ENCODE results near the gene CELF2. TPM values are rescaled to one million over a fixed set of nuclear protein-coding genes. Genes with fewer than 3 reads are reported as not detected.

CELF2 gene
- total RNA-seq, 3 donors from 2014 or later (not counting 1 experiment from before 2014, with no cell fraction given): 282 to 298 (median 295) TPM

GRCh38 chr10:11270858-11271179, 253.1 kb downstream of the CELF2 start:
- Mint-ChIP-seq H3K9me3 (no peaks in the 10 kb centered on the region), H3K4me3 (no peak overlapping the region), H3K36me3 (peaks cover 31% of the 10 kb centered on the region), H3K4me1 (peaks cover 65 to 86% of the 10 kb centered on the region in 2 donors), H3K27ac (peak overlapping the region in 1 of 2 donors; percentile 86), H3K27me3 (ENCODE audit: low read depth in 2 of 2) (no peaks in the 10 kb centered on the region)
- intact Hi-C loops (cut with micrococcal nuclease): loop anchor here (1.0 kb wide), 1 partner anchor 158 kb away; no protein-coding TSS in a partner anchor
- Histone ChIP-seq H3K36me3 (ENCODE audit: control insufficient read depth, insufficient read depth, low read length) (peaks cover 92% of the 10 kb centered on the region), H3K4me3 (ENCODE audit: low read length) (no peak overlapping the region), H3K27me3 (ENCODE audit: control insufficient read depth, insufficient read depth, low read length) (no peaks in the 10 kb centered on the region), H3K27ac (ENCODE audit: low read length) (no peak overlapping the region), H3K9me3 (ENCODE audit: control insufficient read depth, insufficient read depth, low read length) (no peaks in the 10 kb centered on the region), H3K4me1 (ENCODE audit: control insufficient read depth, insufficient read depth, low read length) (peaks cover 16% of the 10 kb centered on the region)
- ATAC-seq: no peak
- DNase-seq: no peak
- no peak for TF ChIP-seq CTCF (IDR thresholded peaks at IDR 0.05)
- 76% methylated on average over 7 of the region's 7 CpGs for WGBS (ENCODE audit: insufficient coverage)

GRCh38 chr10:11272915-11273389, 255.3 kb downstream of the CELF2 start:
- no peaks in the 10 kb centered on the region for H3K27me3 Mint-ChIP-seq (ENCODE audit: low read depth in 2 of 2)
- Histone ChIP-seq H3K27ac (ENCODE audit: low read length) (no peak overlapping the region), H3K4me1 (ENCODE audit: control insufficient read depth, insufficient read depth, low read length) (peaks cover 14% of the 10 kb centered on the region), H3K9me3 (ENCODE audit: control insufficient read depth, insufficient read depth, low read length) (no peaks in the 10 kb centered on the region), H3K36me3 (ENCODE audit: control insufficient read depth, insufficient read depth, low read length) (peaks cover 100% of the 10 kb centered on the region), H3K27me3 (ENCODE audit: control insufficient read depth, insufficient read depth, low read length) (no peaks in the 10 kb centered on the region), H3K4me3 (ENCODE audit: low read length) (no peak overlapping the region)
- H3K27ac Mint-ChIP-seq: peak overlapping the region in 1 of 2 donors; percentile 86
- intact Hi-C loops (cut with micrococcal nuclease): no loop called here
- no peak overlapping the region for H3K4me3 Mint-ChIP-seq
- WGBS (ENCODE audit: insufficient coverage): 85% methylated on average over 11 of the region's 15 CpGs
- no peak for TF ChIP-seq CTCF (IDR thresholded peaks at IDR 0.05)
- peaks cover 53 to 79% of the 10 kb centered on the region in 2 donors for H3K4me1 Mint-ChIP-seq
- ATAC-seq: no peak
- H3K9me3 Mint-ChIP-seq: no peaks in the 10 kb centered on the region
- no peak for DNase-seq
- peaks cover 38% of the 10 kb centered on the region for H3K36me3 Mint-ChIP-seq

- no peak for DNase-seq
- no peak for TF ChIP-seq CTCF (IDR thresholded peaks at IDR 0.05)
- Histone ChIP-seq H3K9me3 (ENCODE audit: control insufficient read depth, insufficient read depth, low read length) (no peaks in the 10 kb centered on the region), H3K27me3 (ENCODE audit: control insufficient read depth, insufficient read depth, low read length) (no peaks in the 10 kb centered on the region), H3K36me3 (ENCODE audit: control insufficient read depth, insufficient read depth, low read length) (peaks cover 100% of the 10 kb centered on the region), H3K27ac (ENCODE audit: low read length) (no peak overlapping the region), H3K4me3 (ENCODE audit: low read length) (no peak overlapping the region), H3K4me1 (ENCODE audit: control insufficient read depth, insufficient read depth, low read length) (peaks cover 13% of the 10 kb centered on the region)
- Mint-ChIP-seq H3K4me1 (peaks cover 46 to 78% of the 10 kb centered on the region in 2 donors), H3K9me3 (no peaks in the 10 kb centered on the region), H3K36me3 (peaks cover 43% of the 10 kb centered on the region), H3K27ac (peak overlapping the region in 1 of 2 donors; percentile 60), H3K27me3 (ENCODE audit: low read depth in 2 of 2) (no peaks in the 10 kb centered on the region), H3K4me3 (no peak overlapping the region)
- intact Hi-C loops (cut with micrococcal nuclease): no loop called here
- no peak for ATAC-seq
- 86% methylated on average over 5 of the region's 5 CpGs for WGBS (ENCODE audit: insufficient coverage)
Observed at GRCh38 chr10:11274452-11274851, 256.8 kb downstream of the CELF2 start.

- Mint-ChIP-seq H3K36me3 (peaks cover 48% of the 10 kb centered on the region), H3K4me3 (no peak overlapping the region), H3K4me1 (peaks cover 34 to 71% of the 10 kb centered on the region in 2 donors), H3K27me3 (ENCODE audit: low read depth in 2 of 2) (no peaks in the 10 kb centered on the region), H3K9me3 (no peaks in the 10 kb centered on the region), H3K27ac (peak overlapping the region in 1 of 2 donors; percentile 48)
- Histone ChIP-seq H3K27ac (ENCODE audit: low read length) (no peak overlapping the region), H3K4me1 (ENCODE audit: control insufficient read depth, insufficient read depth, low read length) (peaks cover 4% of the 10 kb centered on the region), H3K9me3 (ENCODE audit: control insufficient read depth, insufficient read depth, low read length) (no peaks in the 10 kb centered on the region), H3K27me3 (ENCODE audit: control insufficient read depth, insufficient read depth, low read length) (no peaks in the 10 kb centered on the region), H3K36me3 (ENCODE audit: control insufficient read depth, insufficient read depth, low read length) (peaks cover 100% of the 10 kb centered on the region), H3K4me3 (ENCODE audit: low read length) (no peak overlapping the region)
- TF ChIP-seq CTCF (IDR thresholded peaks at IDR 0.05): no peak
- 97% methylated on average over 12 of the region's 12 CpGs for WGBS (ENCODE audit: insufficient coverage)
- ATAC-seq (no peak), DNase-seq (no peak)
- intact Hi-C loops (cut with micrococcal nuclease): no loop called here
Observed at GRCh38 chr10:11275651-11276050, 258.0 kb downstream of the CELF2 start.
